IMR-90 (cell line): ENCODE results near the gene IFIT1. TPM values are rescaled to one million over a fixed set of nuclear protein-coding genes. Genes with fewer than 3 reads are reported as not detected.
"Not testable (repeated sequence)": the region's sequence is repeated elsewhere in the genome, so short reads cannot be mapped to it uniquely, and the experiment has no call there.

Experiments
- ATAC-seq: fragments of 200-7000 bp; cut with Tn5 transposase; 2 replicates; pipeline ENCODE4 v1.9.1; 2020; ENCODE audit warnings: low read depth, mild to moderate bottlenecking, moderate library complexity
- BruUV-seq: library from RNA; stranded (reverse); fragments of 400-500 nt; replicated peaks from 2 replicates; lab custom pipeline; 2021; lab: Mats Ljungman, UMichigan
- CTCF ChIA-PET: fragments of 300-600 bp; formaldehyde crosslinking; extraction: SDS; loops from one replicate; lab custom pipeline; 2021; ENCODE audit warnings: antibody characterized with exemption; lab: Yijun Ruan, JAX
- POLR2A ChIA-PET: fragments of 300-600 bp; sonication (Branson Sonifier 250); formaldehyde crosslinking; loops from one replicate; lab custom pipeline; 2022; ENCODE audit warnings: antibody characterized with exemption; ENCODE audit not compliant: unreplicated experiment; lab: Charles Lee
- DNase-seq: peaks from one replicate; pipeline ENCODE4 v3.0.0; 2013
- H2AFZ ChIP-seq: replicated peaks from 2 replicates; pipeline ENCODE3; 2013; ENCODE audit warnings: low read length, mild to moderate bottlenecking; ENCODE audit not compliant: poor library complexity
- H2AK5ac ChIP-seq: 2 replicates; pipeline ENCODE4 v1.6.1; 2013; ENCODE audit warnings: low read depth, low read length, inconsistent platforms
- H2AK9ac ChIP-seq: replicated peaks from 2 replicates; pipeline ENCODE3; 2013; ENCODE audit warnings: mild to moderate bottlenecking, low read depth, low read length, moderate library complexity; ENCODE audit not compliant: poor library complexity
- H2BK120ac ChIP-seq: 2 replicates; pipeline ENCODE4 v1.6.1; 2013; ENCODE audit warnings: low read depth, low read length, inconsistent platforms
- H2BK15ac ChIP-seq: 3 replicates; pipeline ENCODE4 v1.6.1; 2013; ENCODE audit warnings: low read depth, low read length, inconsistent platforms
- H2BK20ac ChIP-seq: 2 replicates; pipeline ENCODE4 v1.6.1; 2013; ENCODE audit warnings: low read depth, mild to moderate bottlenecking, inconsistent platforms, low read length, moderate library complexity
- H2BK5ac ChIP-seq: 2 replicates; pipeline ENCODE4 v1.6.1; 2013; ENCODE audit warnings: mild to moderate bottlenecking, low read depth, low read length, inconsistent platforms; ENCODE audit not compliant: poor library complexity, severe bottlenecking
- H3K14ac ChIP-seq: replicated peaks from 2 replicates; pipeline ENCODE4 v1.6.1; 2013; ENCODE audit warnings: low read depth, low read length, inconsistent platforms
- H3K18ac ChIP-seq: 2 replicates; pipeline ENCODE4 v1.6.1; 2013; ENCODE audit warnings: low read depth, low read length, control low read depth
- H3K23ac ChIP-seq: 2 replicates; pipeline ENCODE4 v1.6.1; 2013; ENCODE audit warnings: low read depth, low read length, inconsistent platforms
- H3K27ac ChIP-seq: 2 replicates; pipeline ENCODE4 v1.5.1; 2013; ENCODE audit warnings: mild to moderate bottlenecking, control low read depth, low read length; ENCODE audit not compliant: insufficient read depth
- H3K27me3 ChIP-seq: 2 replicates; pipeline ENCODE4 v1.6.1; 2013; ENCODE audit warnings: low read length; ENCODE audit not compliant: control insufficient read depth, insufficient read depth
- H3K36me3 ChIP-seq: 2 replicates; pipeline ENCODE4 v1.6.1; 2013; ENCODE audit warnings: low read length, mixed read lengths; ENCODE audit not compliant: control insufficient read depth, insufficient read depth
- H3K4ac ChIP-seq: 2 replicates; pipeline ENCODE4 v1.6.1; 2013; ENCODE audit warnings: low read depth, low read length, inconsistent platforms
- H3K4me1 ChIP-seq: 2 replicates; pipeline ENCODE4 v1.6.1; 2013; ENCODE audit warnings: low read length, mixed read lengths; ENCODE audit not compliant: control insufficient read depth, insufficient read depth
- H3K4me2 ChIP-seq: 2 replicates; pipeline ENCODE4 v1.6.1; 2013; ENCODE audit warnings: low read depth, mild to moderate bottlenecking, control low read depth, low read length, moderate library complexity
- H3K4me3 ChIP-seq: 2 replicates; pipeline ENCODE4 v1.5.1; 2013; ENCODE audit warnings: low read depth, mild to moderate bottlenecking, control low read depth, low read length, moderate library complexity; ENCODE audit not compliant: insufficient read depth
- H3K56ac ChIP-seq: 2 replicates; pipeline ENCODE4 v1.6.1; 2013; ENCODE audit warnings: low read length, inconsistent platforms; ENCODE audit not compliant: insufficient read depth; ENCODE audit errors: extremely low read depth
- H3K79me1 ChIP-seq, 2 experiments: 2 replicates each; pipeline ENCODE4 v1.6.1; 2013; ENCODE audit warnings: low read length in 2 of 2, inconsistent platforms in 1 of 2, low read depth in 1 of 2
- H3K9ac ChIP-seq: 2 replicates; pipeline ENCODE4 v1.6.1; 2013; ENCODE audit warnings: low read depth, low read length, control low read depth
- H3K9me1 ChIP-seq: 2 replicates; pipeline ENCODE4 v1.6.1; 2013; ENCODE audit warnings: low read length, inconsistent platforms; ENCODE audit not compliant: insufficient read depth
- H3K9me3 ChIP-seq: 2 replicates; pipeline ENCODE4 v1.6.1; 2013; ENCODE audit warnings: low read length; ENCODE audit not compliant: control insufficient read depth, insufficient read depth
- H4K20me1 ChIP-seq: 2 replicates; pipeline ENCODE4 v1.6.1; 2013; ENCODE audit warnings: low read length, inconsistent platforms; ENCODE audit not compliant: insufficient read depth
- H4K5ac ChIP-seq: 2 replicates; pipeline ENCODE4 v1.6.1; 2013; ENCODE audit warnings: mild to moderate bottlenecking, low read depth, low read length, control low read depth
- H4K8ac ChIP-seq, 2 experiments: 2 replicates each; pipeline ENCODE4 v1.6.1; 2013; ENCODE audit warnings: low read depth in 2 of 2, low read length in 2 of 2, control low read depth in 1 of 2, inconsistent platforms in 1 of 2
- H4K91ac ChIP-seq: 2 replicates; pipeline ENCODE4 v1.6.1; 2013; ENCODE audit warnings: low read depth, low read length, inconsistent platforms; ENCODE audit not compliant: insufficient read depth
- MAFK ChIP-seq: IDR thresholded peaks from 2 replicates; pipeline ENCODE4 v1.6.1; 2012; ENCODE audit warnings: low read depth, low read length, improper control_type of control experiment
- WGBS, 2 experiments: methylation state at CpG; one replicate each; pipeline versions ENCODE4 v1.1.5 to v1.1.7; 2013; ENCODE audit warnings: missing lambda C conversion rate in 2 of 2; ENCODE audit not compliant: insufficient read length in 1 of 2; ENCODE audit errors: extremely low coverage in 2 of 2; 5-methylcytosine and 5-hydroxymethylcytosine counted together
- dilution Hi-C: fragments of 300-500 bp; cut with HindIII; formaldehyde crosslinking; loops from one replicate; pipeline ENCODE4 v1.14.3; 2018; ENCODE audit warnings: low sequenced_read_pairs; ENCODE audit not compliant: unreplicated experiment
- in situ Hi-C: fragments of 300-500 bp; cut with MboI; formaldehyde crosslinking; loops from 3 replicates; pipeline ENCODE4 v1.14.3; 2019; ENCODE audit warnings: low sequenced_read_pairs, inconsistent platforms, mixed read lengths
- intact Hi-C: fragments of 100-400 bp; cut with micrococcal nuclease; formaldehyde crosslinking; loops from 2 replicates; pipeline ENCODE4 v1.10.0; 2022
- polyA plus RNA-seq, 3 experiments: library from polyadenylated mRNA; depleted of rRNA; stranded (reverse); fragments of >200 nt; gene quantifications; 2 replicates each; pipeline ENCODE4 v1.2.3, GENCODE V29; 2012; ENCODE audit warnings: low replicate concordance in 1 of 3
- total RNA-seq: library from RNA; depleted of rRNA; stranded (reverse); fragments of >200 nt; gene quantifications from 2 replicates; pipeline ENCODE4 v1.2.3, GENCODE V29; 2012

The IFIT1 gene
- total and polyA plus RNA-seq, 2 of the 4 experiments (the other 2 are of a cell fraction): 6.1 to 6.8 TPM

DNA sequence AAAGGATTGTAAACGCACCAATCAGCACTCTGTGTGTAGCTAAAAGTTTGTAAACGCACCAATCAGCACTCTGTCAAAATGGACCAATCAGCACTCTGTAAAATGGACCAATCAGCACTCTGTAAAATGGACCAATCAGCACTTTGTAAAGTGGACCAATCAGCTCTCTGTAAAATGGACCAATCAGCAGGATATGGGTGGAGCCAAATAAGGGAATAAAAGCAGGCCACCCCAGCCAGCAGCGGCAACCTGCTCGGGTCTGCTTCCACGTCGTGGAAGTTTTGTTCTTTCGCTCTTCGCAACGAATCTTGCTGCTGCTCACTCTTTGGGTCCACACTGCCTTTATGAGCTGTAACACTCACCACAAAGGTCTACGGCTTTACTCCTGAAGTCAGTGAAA lies 19.9 kb downstream of the IFIT1 start:
- H2BK120ac ChIP-seq, intact Hi-C loops, H3K4me2 ChIP-seq, H3K23ac ChIP-seq, H2BK15ac ChIP-seq, H2BK5ac ChIP-seq, H3K56ac ChIP-seq, in situ Hi-C loops, H2AK5ac ChIP-seq, dilution Hi-C loops, H4K91ac ChIP-seq, H2AFZ ChIP-seq, H3K27ac ChIP-seq, H3K9me1 ChIP-seq, H3K4ac ChIP-seq, H3K4me1 ChIP-seq, H2BK20ac ChIP-seq, H3K9me3 ChIP-seq, BruUV-seq, H3K18ac ChIP-seq, H3K14ac ChIP-seq, H4K8ac ChIP-seq, H4K20me1 ChIP-seq, H3K27me3 ChIP-seq, H2AK9ac ChIP-seq, H3K36me3 ChIP-seq, H4K5ac ChIP-seq, H3K4me3 ChIP-seq, H3K9ac ChIP-seq, ATAC-seq, DNase-seq: not testable (repeated sequence)
- TF ChIP-seq MAFK: peak; percentile 40; the same call in 1 of the 2 replicates
- WGBS, 2 experiments: 90% methylated on average over 8 of the region's 10 CpGs; no CpG with 5 or more reads in 1 of the 2 experiments
- ChIA-PET CTCF (interaction anchor here (1.0 kb wide), 1 partner anchor 150 kb away, joined by 3 read pairs; no protein-coding TSS in a partner anchor), POLR2A (interaction anchor here (1.1 kb wide), 1 partner anchor 20 kb away, joined by 10 read pairs; the partner anchor contains the start of gene IFIT1)
- peaks cover 11 to 28% of the 10 kb centered on the region in 2 experiments; a peak in 3 of 4 replicates for H3K79me1 ChIP-seq
